Activated CD4-positive, alpha-beta T cell treated with anti-CD3 and anti-CD28 coated beads, Interleukin-2, amount 10 ng/mL, durations not matched to agents 7 days and 5 days (primary cell): ENCODE data around the gene PACRG. TPM values are rescaled to one million over a fixed set of nuclear protein-coding genes. Genes with fewer than 3 reads are reported as not detected.

Source experiments
- CTCF ChIA-PET: fragments of 350-600 bp; sonication (Branson Sonifier 250); formaldehyde crosslinking; loops from one replicate; lab custom pipeline; 2021; ENCODE audit warnings: antibody characterized with exemption; lab: Charles Lee
- POLR2A ChIA-PET: fragments of 350-600 bp; sonication (Branson Sonifier 250); formaldehyde crosslinking; loops from one replicate; lab custom pipeline; 2021; ENCODE audit warnings: antibody characterized with exemption; lab: Charles Lee
- DNase-seq: peaks from one replicate; pipeline ENCODE4 v3.0.0-alpha.2; 2020
- H3K27ac Mint-ChIP-seq: one replicate; pipeline ENCODE4 v1.8.0; 2021; ENCODE audit warnings: mild to moderate bottlenecking, moderate library complexity, mixed read lengths
- H3K27me3 Mint-ChIP-seq: one replicate; pipeline ENCODE4 v1.8.0; 2021; ENCODE audit warnings: mixed read lengths
- H3K36me3 Mint-ChIP-seq: one replicate; pipeline ENCODE4 v1.8.0; 2021; ENCODE audit warnings: low read depth, mixed read lengths
- H3K4me1 Mint-ChIP-seq: one replicate; pipeline ENCODE4 v1.8.0; 2021; ENCODE audit warnings: mixed read lengths
- H3K4me3 Mint-ChIP-seq: one replicate; pipeline ENCODE4 v1.8.0; 2021; ENCODE audit warnings: mild to moderate bottlenecking, moderate library complexity, mixed read lengths
- H3K9me3 Mint-ChIP-seq: one replicate; pipeline ENCODE4 v1.8.0; 2021; ENCODE audit warnings: mixed read lengths
- total RNA-seq, 2 experiments: library from RNA; stranded (reverse); gene quantifications; one replicate each; pipeline ENCODE4 v1.2.3, GENCODE V29; 2021

PACRG gene
- total RNA-seq, 2 experiments from 2014 or later = 0.32 TPM; not detected in 1

GRCh38 chr6:162862941-162863340 lies 135.2 kb downstream of the PACRG start:
- no peak overlapping the region for H3K27ac Mint-ChIP-seq
- no peak overlapping the region for H3K4me3 Mint-ChIP-seq
- H3K27me3 Mint-ChIP-seq = no peaks in the 10 kb centered on the region
- H3K4me1 Mint-ChIP-seq = no peaks in the 10 kb centered on the region
- no peak for DNase-seq
- H3K36me3 Mint-ChIP-seq = no peaks in the 10 kb centered on the region
- peaks cover 4% of the 10 kb centered on the region for H3K9me3 Mint-ChIP-seq
- CTCF ChIA-PET = no interaction called here
- POLR2A ChIA-PET = no interaction called here

GRCh38 chr6:162863821-162864220 lies 136.0 kb downstream of the PACRG start:
- peaks cover 4% of the 10 kb centered on the region for H3K9me3 Mint-ChIP-seq
- H3K36me3 Mint-ChIP-seq = no peaks in the 10 kb centered on the region
- DNase-seq = no peak
- H3K27ac Mint-ChIP-seq = no peak overlapping the region
- CTCF ChIA-PET = no interaction called here
- POLR2A ChIA-PET = no interaction called here
- H3K4me1 Mint-ChIP-seq = no peaks in the 10 kb centered on the region
- no peak overlapping the region for H3K4me3 Mint-ChIP-seq
- H3K27me3 Mint-ChIP-seq = no peaks in the 10 kb centered on the region

GRCh38 chr6:162864911-162865310 lies 137.1 kb downstream of the PACRG start:
- Mint-ChIP-seq H3K27me3 (no peaks in the 10 kb centered on the region), H3K4me1 (no peaks in the 10 kb centered on the region), H3K9me3 (peaks cover 4% of the 10 kb centered on the region), H3K27ac (no peak overlapping the region), H3K36me3 (no peaks in the 10 kb centered on the region), H3K4me3 (no peak overlapping the region)
- DNase-seq = no peak
- ChIA-PET CTCF (no interaction called here), POLR2A (no interaction called here)

- Mint-ChIP-seq H3K27ac (no peak overlapping the region), H3K4me3 (no peak overlapping the region), H3K9me3 (peaks cover 6% of the 10 kb centered on the region), H3K36me3 (no peaks in the 10 kb centered on the region), H3K4me1 (no peaks in the 10 kb centered on the region), H3K27me3 (no peaks in the 10 kb centered on the region)
- CTCF ChIA-PET = no interaction called here
- DNase-seq = no peak
- POLR2A ChIA-PET = no interaction called here
These were observed 138.9 kb downstream of the PACRG start for GRCh38 chr6:162866656-162867055.

GRCh38 chr6:162868397-162868796 lies 140.6 kb downstream of the PACRG start:
- Mint-ChIP-seq H3K27ac (no peak overlapping the region), H3K27me3 (no peaks in the 10 kb centered on the region), H3K36me3 (no peaks in the 10 kb centered on the region), H3K4me3 (no peak overlapping the region), H3K4me1 (no peaks in the 10 kb centered on the region), H3K9me3 (peaks cover 2% of the 10 kb centered on the region)
- CTCF ChIA-PET = no interaction called here
- POLR2A ChIA-PET = no interaction called here
- DNase-seq = no peak

- Mint-ChIP-seq H3K4me3 (no peak overlapping the region), H3K27me3 (no peaks in the 10 kb centered on the region), H3K9me3 (peaks cover 2% of the 10 kb centered on the region), H3K27ac (no peak overlapping the region), H3K4me1 (no peaks in the 10 kb centered on the region), H3K36me3 (no peaks in the 10 kb centered on the region)
- no peak for DNase-seq
- CTCF ChIA-PET = no interaction called here
- POLR2A ChIA-PET = no interaction called here
These were observed 144.2 kb downstream of the PACRG start for GRCh38 chr6:162871966-162872365.

- POLR2A ChIA-PET = no interaction called here
- CTCF ChIA-PET = no interaction called here
These were observed 145.8 kb downstream of the PACRG start for GRCh38 chr6:162873537-162873936.

GRCh38 chr6:162875070-162875469 lies 147.3 kb downstream of the PACRG start:
- Mint-ChIP-seq H3K4me1 (no peaks in the 10 kb centered on the region), H3K27me3 (no peaks in the 10 kb centered on the region), H3K27ac (no peak overlapping the region), H3K36me3 (no peaks in the 10 kb centered on the region), H3K4me3 (no peak overlapping the region), H3K9me3 (peaks cover 2% of the 10 kb centered on the region)
- ChIA-PET CTCF (no interaction called here), POLR2A (no interaction called here)
- no peak for DNase-seq

More at GRCh38 chr6:162873537-162873936, 145.8 kb downstream of the PACRG start:
- Mint-ChIP-seq H3K36me3 (no peaks in the 10 kb centered on the region), H3K27ac (no peak overlapping the region), H3K4me1 (no peaks in the 10 kb centered on the region), H3K27me3 (no peaks in the 10 kb centered on the region), H3K4me3 (no peak overlapping the region), H3K9me3 (peaks cover 2% of the 10 kb centered on the region)
- DNase-seq = no peak

GRCh38 chr6:162882801-162883481 lies 155.2 kb downstream of the PACRG start:
- CTCF ChIA-PET = no interaction called here

GRCh38 chr6:162887981-162888689 lies 160.4 kb downstream of the PACRG start:
- DNase-seq = no peak
- Mint-ChIP-seq H3K27me3 (no peaks in the 10 kb centered on the region), H3K27ac (no peak overlapping the region), H3K4me3 (no peak overlapping the region), H3K36me3 (no peaks in the 10 kb centered on the region), H3K9me3 (peaks cover 7% of the 10 kb centered on the region), H3K4me1 (no peaks in the 10 kb centered on the region)
- ChIA-PET CTCF (no interaction called here), POLR2A (no interaction called here)

More at GRCh38 chr6:162882801-162883481, 155.2 kb downstream of the PACRG start:
- no peaks in the 10 kb centered on the region for H3K4me1 Mint-ChIP-seq
- H3K27ac Mint-ChIP-seq = no peak overlapping the region
- H3K27me3 Mint-ChIP-seq = no peaks in the 10 kb centered on the region
- DNase-seq = no peak
- H3K9me3 Mint-ChIP-seq = peaks cover 2% of the 10 kb centered on the region
- H3K36me3 Mint-ChIP-seq = no peaks in the 10 kb centered on the region
- H3K4me3 Mint-ChIP-seq = no peak overlapping the region
- POLR2A ChIA-PET = no interaction called here

- no peaks in the 10 kb centered on the region for H3K4me1 Mint-ChIP-seq
- H3K27ac Mint-ChIP-seq = no peak overlapping the region
- no peak for DNase-seq
- POLR2A ChIA-PET = no interaction called here
- CTCF ChIA-PET = interaction anchor here (0.6 kb wide), 1 partner anchor 853 kb away, joined by 3 read pairs; no protein-coding TSS in a partner anchor
- H3K9me3 Mint-ChIP-seq = peaks cover 10% of the 10 kb centered on the region
- no peak overlapping the region for H3K4me3 Mint-ChIP-seq
- no peaks in the 10 kb centered on the region for H3K27me3 Mint-ChIP-seq
- H3K36me3 Mint-ChIP-seq = no peaks in the 10 kb centered on the region
These were observed 161.5 kb downstream of the PACRG start for GRCh38 chr6:162889303-162889702.

- no peaks in the 10 kb centered on the region for H3K4me1 Mint-ChIP-seq
- ChIA-PET CTCF (no interaction called here), POLR2A (no interaction called here)
- no peaks in the 10 kb centered on the region for H3K36me3 Mint-ChIP-seq
- no peak overlapping the region for H3K27ac Mint-ChIP-seq
- no peak overlapping the region for H3K4me3 Mint-ChIP-seq
- DNase-seq = no peak
- H3K9me3 Mint-ChIP-seq = peaks cover 14% of the 10 kb centered on the region
- H3K27me3 Mint-ChIP-seq = no peaks in the 10 kb centered on the region
These were observed 170.2 kb downstream of the PACRG start for GRCh38 chr6:162898011-162898410.

- no peak overlapping the region for H3K4me3 Mint-ChIP-seq
- no peak overlapping the region for H3K27ac Mint-ChIP-seq
- CTCF ChIA-PET = no interaction called here
These were observed 171.4 kb downstream of the PACRG start for GRCh38 chr6:162899148-162899547.

More at GRCh38 chr6:162899148-162899547, 171.4 kb downstream of the PACRG start:
- H3K27me3 Mint-ChIP-seq = no peaks in the 10 kb centered on the region
- H3K9me3 Mint-ChIP-seq = peaks cover 10% of the 10 kb centered on the region
- H3K36me3 Mint-ChIP-seq = no peaks in the 10 kb centered on the region
- no peak for DNase-seq
- H3K4me1 Mint-ChIP-seq = no peaks in the 10 kb centered on the region
- POLR2A ChIA-PET = no interaction called here
